Brain microvascular endothelial cell (primary cell): ENCODE data around the gene PTGDR.

ENCODE experiments used
- DNase-seq: peaks from one replicate; pipeline ENCODE4 v3.0.0-alpha.2; 2020
- H3K27ac ChIP-seq: fragments of 250-450 bp; sonication (Bioruptor Pico); 2 replicates; pipeline ENCODE4 v1.5.1; 2020; ENCODE audit warnings: mild to moderate bottlenecking, moderate library complexity
- H3K27me3 ChIP-seq: fragments of 250-450 bp; sonication (Bioruptor Pico); replicated peaks from 2 replicates; pipeline ENCODE4 v1.5.1; 2020; ENCODE audit warnings: mild to moderate bottlenecking
- H3K36me3 ChIP-seq: fragments of 250-450 bp; sonication (Bioruptor Pico); replicated peaks from 2 replicates; pipeline ENCODE4 v1.5.1; 2020; ENCODE audit warnings: mild to moderate bottlenecking
- H3K4me3 ChIP-seq: 2 replicates; pipeline ENCODE4 v1.5.1; 2011; ENCODE audit warnings: low read depth, mild to moderate bottlenecking, control low read depth, low read length, moderate library complexity
- in situ Hi-C: cut with HindIII; loops from 2 replicates; pipeline ENCODE4 v1.10.0; 2017; ENCODE audit warnings: low sequenced_read_pairs, low pct_ligation_motif_present
- TF ChIP-seq, protein P1 (sequence below): IDR thresholded peaks from 2 replicates; pipeline ENCODE4 v1.5.1; 2011; ENCODE audit warnings: low read depth, mild to moderate bottlenecking, moderate library complexity, low read length, control low read depth, inconsistent platforms; ENCODE audit errors: missing control alignments

Gene PTGDR

DNA sequence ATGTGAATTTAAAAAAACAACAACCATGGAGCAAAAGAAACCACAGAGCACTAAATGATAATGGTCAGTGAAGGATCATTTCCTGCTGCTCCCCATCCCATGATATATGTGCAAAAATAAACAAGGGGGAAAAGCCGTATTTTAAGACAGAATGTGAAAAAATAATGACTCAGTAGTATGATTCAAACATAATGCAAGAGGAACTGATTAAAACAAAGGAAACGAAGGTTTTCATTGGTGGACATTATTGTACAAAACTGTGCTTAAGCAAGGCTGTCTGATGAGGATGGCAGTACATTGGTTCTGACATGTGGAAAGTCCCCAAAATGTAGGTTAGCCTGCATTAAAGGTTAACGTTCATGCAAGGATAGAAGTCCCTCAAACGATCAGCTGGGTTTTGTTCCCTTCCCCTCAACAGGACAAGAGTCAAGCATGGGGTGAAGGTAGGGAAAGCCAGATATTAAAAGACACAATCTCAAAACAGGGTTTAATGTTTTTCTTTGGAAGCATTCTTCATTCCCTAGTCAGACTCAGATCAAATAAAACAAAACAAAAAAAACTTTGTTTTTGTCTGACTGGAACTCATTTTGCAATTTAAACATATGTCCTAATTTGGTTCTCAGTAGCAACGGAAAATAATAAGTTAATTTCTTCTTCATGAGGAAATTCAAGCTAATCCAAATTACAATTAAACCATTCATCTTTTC lies 26.3 kb upstream of the PTGDR start:
- peak; percentile 65 for DNase-seq
- Histone ChIP-seq H3K36me3 (no peaks in the 10 kb centered on the region), H3K4me3 (peak overlapping the region; percentile 39), H3K27ac (peak overlapping the region; percentile 91), H3K27me3 (no peaks in the 10 kb centered on the region)
- TF ChIP-seq, protein P1, sequence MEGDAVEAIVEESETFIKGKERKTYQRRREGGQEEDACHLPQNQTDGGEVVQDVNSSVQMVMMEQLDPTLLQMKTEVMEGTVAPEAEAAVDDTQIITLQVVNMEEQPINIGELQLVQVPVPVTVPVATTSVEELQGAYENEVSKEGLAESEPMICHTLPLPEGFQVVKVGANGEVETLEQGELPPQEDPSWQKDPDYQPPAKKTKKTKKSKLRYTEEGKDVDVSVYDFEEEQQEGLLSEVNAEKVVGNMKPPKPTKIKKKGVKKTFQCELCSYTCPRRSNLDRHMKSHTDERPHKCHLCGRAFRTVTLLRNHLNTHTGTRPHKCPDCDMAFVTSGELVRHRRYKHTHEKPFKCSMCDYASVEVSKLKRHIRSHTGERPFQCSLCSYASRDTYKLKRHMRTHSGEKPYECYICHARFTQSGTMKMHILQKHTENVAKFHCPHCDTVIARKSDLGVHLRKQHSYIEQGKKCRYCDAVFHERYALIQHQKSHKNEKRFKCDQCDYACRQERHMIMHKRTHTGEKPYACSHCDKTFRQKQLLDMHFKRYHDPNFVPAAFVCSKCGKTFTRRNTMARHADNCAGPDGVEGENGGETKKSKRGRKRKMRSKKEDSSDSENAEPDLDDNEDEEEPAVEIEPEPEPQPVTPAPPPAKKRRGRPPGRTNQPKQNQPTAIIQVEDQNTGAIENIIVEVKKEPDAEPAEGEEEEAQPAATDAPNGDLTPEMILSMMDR: no peak
- in situ Hi-C loops: no loop called here

DNA sequence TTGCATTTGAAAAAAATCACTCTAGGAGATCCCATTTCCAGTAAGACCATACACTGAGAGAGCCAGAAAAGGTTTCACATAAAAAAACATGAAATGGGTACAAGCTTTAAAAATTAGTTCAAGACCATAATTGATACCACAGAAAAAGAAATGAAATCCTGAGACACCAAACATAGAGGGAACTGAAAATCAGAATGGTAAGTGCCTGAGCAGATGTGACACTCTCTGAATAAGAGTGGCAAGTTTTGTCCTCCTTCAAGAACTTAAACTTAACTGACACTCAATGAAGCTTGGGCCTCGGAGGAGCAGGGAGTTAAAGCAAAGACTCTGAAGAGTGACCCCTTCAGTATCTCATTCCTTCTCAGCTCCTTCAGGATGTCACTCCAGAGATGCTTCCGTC lies 23.2 kb upstream of the PTGDR start:
- in situ Hi-C loops: no loop called here

DNA sequence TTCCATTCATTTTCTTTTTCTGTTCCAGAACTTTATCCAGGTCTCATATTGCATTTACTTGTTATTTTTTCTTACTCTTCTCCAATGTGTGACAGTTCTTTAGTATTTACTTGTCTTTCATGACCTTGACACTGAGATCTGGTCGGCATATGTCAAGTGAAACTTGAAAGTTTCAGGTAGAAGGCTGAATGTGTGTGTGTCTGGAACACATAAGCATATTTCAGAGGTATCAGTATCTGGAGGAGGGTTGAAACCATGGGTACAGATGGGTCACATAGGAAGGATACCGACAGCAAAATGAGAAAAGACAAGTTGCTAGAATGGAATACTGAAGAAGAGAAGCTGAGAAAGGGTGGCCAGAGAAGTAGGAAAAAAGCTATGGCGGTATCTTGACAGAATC lies 22.5 kb upstream of the PTGDR start:
- Histone ChIP-seq H3K27me3 (no peaks in the 10 kb centered on the region), H3K4me3 (no peak overlapping the region), H3K36me3 (no peaks in the 10 kb centered on the region), H3K27ac (no peak overlapping the region)
- TF ChIP-seq, protein P1: no peak
- DNase-seq: no peak
- in situ Hi-C loops: no loop called here

More for the DNA sequence above, 23.2 kb upstream of the PTGDR start:
- DNase-seq: no peak
- no peaks in the 10 kb centered on the region for H3K27me3 ChIP-seq
- no peak overlapping the region for H3K27ac ChIP-seq
- no peak overlapping the region for H3K4me3 ChIP-seq
- TF ChIP-seq, protein P1: no peak
- H3K36me3 ChIP-seq: no peaks in the 10 kb centered on the region

DNA sequence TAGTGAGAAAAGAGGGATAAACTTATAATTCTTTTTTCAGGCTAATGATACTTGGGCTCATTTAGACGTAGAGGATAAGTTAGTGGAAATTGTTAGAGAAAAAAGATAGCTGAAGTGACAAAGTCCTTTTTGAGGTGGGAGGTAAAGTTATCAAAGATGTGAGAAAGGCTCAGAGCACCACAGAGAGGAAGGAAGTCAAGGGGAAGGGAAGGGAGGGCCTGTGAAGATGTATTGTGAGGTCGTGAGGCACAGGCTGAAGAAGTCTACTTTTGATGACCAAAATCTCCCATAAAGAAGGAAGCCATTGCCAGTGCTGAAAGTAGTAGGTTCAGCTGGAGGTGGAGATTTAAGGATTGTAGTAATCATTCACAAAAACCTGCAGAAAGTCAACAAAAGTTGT lies 19.4 kb upstream of the PTGDR start:
- Histone ChIP-seq H3K4me3 (no peak overlapping the region), H3K27me3 (no peaks in the 10 kb centered on the region), H3K36me3 (no peaks in the 10 kb centered on the region), H3K27ac (no peak overlapping the region)
- TF ChIP-seq, protein P1: no peak
- no peak for DNase-seq
- in situ Hi-C loops: no loop called here

DNA sequence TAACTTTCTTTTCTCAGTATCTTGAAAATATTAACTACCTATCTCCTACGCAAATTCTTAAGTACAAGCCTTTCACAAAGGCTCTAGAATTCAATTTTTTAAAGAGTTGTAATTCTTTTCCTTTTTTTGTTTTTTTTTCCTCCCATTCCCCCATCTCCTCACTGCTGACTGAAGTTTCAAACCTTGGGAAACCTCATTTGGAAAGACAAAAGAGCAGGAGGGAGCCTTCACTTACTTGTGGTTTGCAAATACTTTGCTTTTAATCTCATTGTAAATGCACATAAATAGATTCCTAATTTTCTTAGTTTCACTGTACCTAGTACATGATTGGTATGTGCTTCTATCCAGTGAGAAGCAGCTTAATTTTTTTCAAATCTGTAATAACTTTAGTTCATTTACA lies 15.8 kb upstream of the PTGDR start:
- no peaks in the 10 kb centered on the region for H3K27me3 ChIP-seq
- H3K27ac ChIP-seq: no peak overlapping the region
- H3K4me3 ChIP-seq: no peak overlapping the region
- no peak for DNase-seq
- TF ChIP-seq, protein P1: no peak
- H3K36me3 ChIP-seq: no peaks in the 10 kb centered on the region
- in situ Hi-C loops: no loop called here

DNA sequence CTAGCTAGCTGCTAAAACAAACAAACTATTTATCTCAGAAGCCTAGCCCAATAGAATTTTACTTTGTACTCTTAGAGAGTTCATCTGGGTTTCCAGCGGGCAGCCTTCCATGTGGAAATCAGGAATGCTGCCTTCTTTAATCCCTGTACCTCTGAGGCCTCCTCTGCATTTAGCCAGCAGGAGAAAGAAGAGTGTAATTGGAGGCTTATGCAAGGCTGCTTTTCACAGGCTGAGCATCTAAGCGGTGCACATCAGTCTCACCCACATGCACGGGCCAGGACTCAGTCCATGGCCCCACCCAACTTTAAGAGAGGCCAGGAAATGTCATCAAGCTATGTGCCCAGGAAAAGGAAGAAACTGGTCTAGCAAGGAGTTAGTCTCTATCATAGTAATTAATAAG lies 14.0 kb upstream of the PTGDR start:
- Histone ChIP-seq H3K27me3 (no peaks in the 10 kb centered on the region), H3K4me3 (no peak overlapping the region), H3K27ac (no peak overlapping the region), H3K36me3 (no peaks in the 10 kb centered on the region)
- no peak for DNase-seq
- in situ Hi-C loops: no loop called here
- TF ChIP-seq, protein P1: no peak
